Kidney (tissue), 14 donors: ENCODE measurements around the gene BCAN. TPM values are rescaled to one million over a fixed set of nuclear protein-coding genes. Genes with fewer than 3 reads are reported as not detected.
A peak's percentile ranks its signal among the peaks of the same experiment; 100 is the strongest.

Source experiments
- DNase-seq, 5 donors: peaks; one replicate each; pipeline ENCODE4 v3.0.0-alpha.2; 2013 to 2020
- FAIRE-seq: peaks from 2 replicates; lab custom pipeline; 2012; peaks lifted over from hg19 to GRCh38; lab: Jason Lieb, UNC
- H3K27ac ChIP-seq, 2 donors: one replicate each; pipeline ENCODE4 v1.7.0; 2013; ENCODE audit warnings: low read depth in 2 of 2, low read length in 2 of 2, inconsistent platforms in 1 of 2
- H3K27me3 ChIP-seq: one replicate; pipeline ENCODE4 v1.7.1; 2013; ENCODE audit warnings: low read length, inconsistent platforms; ENCODE audit not compliant: control insufficient read depth, insufficient read depth
- H3K36me3 ChIP-seq, 3 donors: one replicate each; pipeline versions ENCODE4 v1.7.0 to v1.7.1; 2013; ENCODE audit warnings: low read length in 3 of 3, control low read depth in 1 of 3, inconsistent platforms in 1 of 3; ENCODE audit not compliant: insufficient read depth in 3 of 3, control insufficient read depth in 2 of 3
- H3K4me1 ChIP-seq, 3 donors: one replicate each; pipeline versions ENCODE4 v1.7.0 to v1.7.1; 2013; ENCODE audit warnings: low read length in 3 of 3, inconsistent platforms in 1 of 3, low read depth in 1 of 3; ENCODE audit not compliant: control insufficient read depth in 2 of 3, insufficient read depth in 2 of 3
- H3K4me3 ChIP-seq, 3 donors: one replicate each; pipeline versions ENCODE4 v1.7.0 to v1.8.1; 2013; ENCODE audit warnings: low read length in 3 of 3, control low read depth in 1 of 3, inconsistent platforms in 1 of 3
- H3K9ac ChIP-seq, 3 donors: one replicate each; pipeline versions ENCODE4 v1.7.0 to v1.7.1; 2013; ENCODE audit warnings: low read length in 3 of 3, control low read depth in 1 of 3, inconsistent platforms in 1 of 3
- H3K9me3 ChIP-seq, 3 donors: one replicate each; pipeline versions ENCODE4 v1.7.0 to v1.7.1; 2013; ENCODE audit warnings: low read length in 3 of 3, control low read depth in 1 of 3, inconsistent platforms in 1 of 3; ENCODE audit not compliant: control insufficient read depth in 2 of 3, insufficient read depth in 1 of 3
- intact Hi-C: fragments of 100-400 bp; cut with DNase I; formaldehyde crosslinking; loops from one replicate; pipeline ENCODE4 v1.11.1; 2022
- polyA plus RNA-seq: library from polyadenylated mRNA; stranded (reverse); fragments of 350-450 nt; fragmentation: Illumina TruSeq; extraction: RNeasy Lipid Tissue Mini Kit (QIAGEN cat#74804); gene quantifications from one replicate; pipeline ENCODE4 v1.2.3, GENCODE V29; 2014; ENCODE audit warnings: low read depth, low replicate concordance; ENCODE audit not compliant: insufficient read depth
- total RNA-seq: library from RNA; stranded (reverse); fragmentation: NEBNext Ultra II Directional; extraction: Animal tissue kit (Norgen Biotek cat#: 25700); gene quantifications from one replicate; pipeline ENCODE4 v1.2.1, GENCODE V29; 2021
- TF ChIP-seq, protein P1 (sequence below): IDR thresholded peaks from 3 replicates; pipeline ENCODE4 v1.5.1; 2012; ENCODE audit warnings: mild to moderate bottlenecking, moderate library complexity, borderline replicate concordance; ENCODE audit not compliant: insufficient read depth; ENCODE audit errors: extremely low read depth
- donor health status: control.
- donor health status: control.
- donor health status: control.
- donor health status: control.
- donor health status: control.
- donor health status: DM: yes; HTN: yes; CAD: no.
- donor health status: Normal renal cell carcinoma (clear cell type).

BCAN gene
- total and polyA plus RNA-seq, 2 donors from 2014 or later: 0.19 to 0.45 TPM

DNA sequence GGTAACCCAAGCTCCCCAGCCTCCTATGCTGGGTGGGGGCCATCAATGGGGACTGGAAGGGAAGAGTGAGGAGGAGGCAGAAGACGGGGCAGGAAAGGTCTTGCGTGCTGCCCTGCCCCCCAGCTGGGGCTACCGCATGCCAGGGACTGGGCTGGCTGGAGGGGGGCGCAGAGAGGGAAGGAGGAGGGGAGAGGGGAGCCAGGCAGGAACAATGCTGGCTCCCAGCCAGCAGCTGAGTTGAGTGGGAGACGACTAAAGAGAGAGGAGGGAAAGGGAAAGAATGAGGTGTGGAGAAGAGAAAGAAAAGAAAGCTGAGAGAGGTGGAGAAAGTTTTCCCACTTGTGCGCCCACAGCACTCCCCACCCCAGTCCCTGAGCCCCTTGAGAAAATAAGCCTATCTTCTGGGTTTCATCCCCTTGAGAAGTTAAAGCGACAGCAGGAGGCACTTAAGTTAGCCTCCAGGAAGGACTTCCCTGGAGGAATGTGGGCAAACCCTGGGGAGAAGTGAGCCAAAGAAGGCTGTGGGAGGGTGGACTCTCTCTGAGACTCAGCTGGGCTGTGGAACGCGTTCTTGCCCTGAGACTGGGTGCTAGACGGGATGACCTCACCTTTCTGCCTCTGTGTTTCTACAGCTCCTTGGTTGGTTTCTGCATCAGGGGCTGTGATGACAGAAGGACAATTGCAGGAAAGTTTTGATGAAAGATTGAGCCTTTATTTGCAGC is 48.2 kb downstream of the BCAN start:
- intact Hi-C loops: no loop called here
- peak overlapping the region in 1 of 3 donors; percentile 42 for H3K4me3 ChIP-seq
- no peaks in the 10 kb centered on the region for H3K9me3 ChIP-seq
- no peaks in the 10 kb centered on the region for H3K36me3 ChIP-seq
- FAIRE-seq (no peak), DNase-seq (peak in 2 of 5 donors; percentile 90 to 91)
- no peak overlapping the region for H3K27ac ChIP-seq
- H3K27me3 ChIP-seq: no peaks in the 10 kb centered on the region
- TF ChIP-seq, protein P1, sequence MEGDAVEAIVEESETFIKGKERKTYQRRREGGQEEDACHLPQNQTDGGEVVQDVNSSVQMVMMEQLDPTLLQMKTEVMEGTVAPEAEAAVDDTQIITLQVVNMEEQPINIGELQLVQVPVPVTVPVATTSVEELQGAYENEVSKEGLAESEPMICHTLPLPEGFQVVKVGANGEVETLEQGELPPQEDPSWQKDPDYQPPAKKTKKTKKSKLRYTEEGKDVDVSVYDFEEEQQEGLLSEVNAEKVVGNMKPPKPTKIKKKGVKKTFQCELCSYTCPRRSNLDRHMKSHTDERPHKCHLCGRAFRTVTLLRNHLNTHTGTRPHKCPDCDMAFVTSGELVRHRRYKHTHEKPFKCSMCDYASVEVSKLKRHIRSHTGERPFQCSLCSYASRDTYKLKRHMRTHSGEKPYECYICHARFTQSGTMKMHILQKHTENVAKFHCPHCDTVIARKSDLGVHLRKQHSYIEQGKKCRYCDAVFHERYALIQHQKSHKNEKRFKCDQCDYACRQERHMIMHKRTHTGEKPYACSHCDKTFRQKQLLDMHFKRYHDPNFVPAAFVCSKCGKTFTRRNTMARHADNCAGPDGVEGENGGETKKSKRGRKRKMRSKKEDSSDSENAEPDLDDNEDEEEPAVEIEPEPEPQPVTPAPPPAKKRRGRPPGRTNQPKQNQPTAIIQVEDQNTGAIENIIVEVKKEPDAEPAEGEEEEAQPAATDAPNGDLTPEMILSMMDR: no peak
- H3K4me1 ChIP-seq: peaks cover 0 to 12% (median 6%) of the 10 kb centered on the region in 3 donors
- H3K9ac ChIP-seq: no peak overlapping the region

DNA sequence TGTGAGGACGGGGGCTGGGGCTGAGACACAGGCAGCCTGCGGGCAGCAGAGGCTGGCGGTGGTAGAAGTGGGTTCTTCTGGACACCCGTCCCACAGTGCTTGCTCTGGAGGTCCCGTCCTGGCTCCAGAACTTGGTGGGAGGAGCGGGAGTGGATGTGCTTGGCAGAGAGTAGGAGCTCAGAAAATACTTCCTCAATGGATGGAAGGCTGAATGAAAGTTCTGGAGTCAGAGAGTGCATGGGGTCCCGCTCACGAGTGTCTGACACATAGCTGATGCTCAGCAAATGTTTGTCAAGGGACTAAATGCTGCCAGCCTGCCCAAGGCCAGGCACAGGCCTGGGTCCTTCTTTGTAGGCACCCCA is 48.7 kb downstream of the BCAN start:
- Histone ChIP-seq H3K9ac (no peak overlapping the region), H3K27ac (no peak overlapping the region), H3K4me1 (peaks cover 0 to 12% (median 6%) of the 10 kb centered on the region in 3 donors), H3K9me3 (no peaks in the 10 kb centered on the region), H3K4me3 (no peak overlapping the region), H3K27me3 (no peaks in the 10 kb centered on the region), H3K36me3 (no peaks in the 10 kb centered on the region)
- no peak for DNase-seq
- TF ChIP-seq, protein P1: no peak
- FAIRE-seq: no peak
- intact Hi-C loops: no loop called here

DNA sequence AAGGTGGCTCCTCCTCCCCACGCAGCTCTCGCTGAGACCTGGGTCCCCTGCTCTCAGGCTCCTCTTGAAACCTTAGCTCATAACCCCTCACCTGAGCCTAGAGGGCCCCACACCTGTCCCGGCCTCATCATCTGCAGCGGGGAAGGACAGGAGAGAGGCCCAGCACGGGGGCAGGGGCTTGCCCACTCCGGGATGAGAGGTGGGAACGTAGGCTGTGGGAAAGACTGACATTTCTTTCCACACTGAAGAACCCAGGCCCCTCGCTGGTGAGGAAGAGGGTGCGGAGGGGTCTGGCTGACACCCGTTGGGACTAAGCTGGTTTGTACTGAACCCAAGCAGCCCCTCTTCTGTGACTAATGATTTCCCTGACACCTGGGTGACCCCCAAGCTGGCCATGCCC is 49.3 kb downstream of the BCAN start:
- Histone ChIP-seq H3K4me3 (no peak overlapping the region), H3K4me1 (peaks cover 0 to 12% (median 6%) of the 10 kb centered on the region in 3 donors), H3K36me3 (no peaks in the 10 kb centered on the region), H3K9ac (no peak overlapping the region), H3K9me3 (no peaks in the 10 kb centered on the region), H3K27ac (no peak overlapping the region), H3K27me3 (no peaks in the 10 kb centered on the region)
- intact Hi-C loops: no loop called here
- DNase-seq: peak in 1 of 5 donors; percentile 67
- TF ChIP-seq, protein P1: no peak
- FAIRE-seq: no peak
